ENCODE data around the gene MAP7.

The MAP7 gene

DNA sequence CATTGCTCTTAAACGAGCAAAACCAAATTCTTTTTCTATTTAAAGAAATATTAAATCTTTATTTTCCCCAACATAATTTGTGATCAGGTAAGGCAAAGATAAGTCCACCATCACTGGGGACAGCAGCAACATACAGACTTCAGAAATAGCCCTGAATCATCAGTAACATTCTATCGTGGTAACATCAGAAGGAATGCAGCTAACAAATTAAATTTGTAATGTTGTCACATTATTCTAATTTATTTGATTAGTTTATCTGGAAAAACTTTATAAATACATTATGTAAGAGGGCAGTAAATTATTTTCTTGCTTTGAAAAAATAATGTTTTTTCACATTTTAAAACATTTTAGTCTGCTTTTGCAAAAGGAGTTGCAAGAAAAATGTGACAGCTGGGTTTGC, 206.9 kb downstream of the MAP7 start:
- DNase-seq (ENCODE audit: low read depth): no peak
- no peak overlapping the region for H3K4me3 ChIP-seq (ENCODE audit: control insufficient read depth, low read depth, low read length)
- TF ChIP-seq, protein P1, sequence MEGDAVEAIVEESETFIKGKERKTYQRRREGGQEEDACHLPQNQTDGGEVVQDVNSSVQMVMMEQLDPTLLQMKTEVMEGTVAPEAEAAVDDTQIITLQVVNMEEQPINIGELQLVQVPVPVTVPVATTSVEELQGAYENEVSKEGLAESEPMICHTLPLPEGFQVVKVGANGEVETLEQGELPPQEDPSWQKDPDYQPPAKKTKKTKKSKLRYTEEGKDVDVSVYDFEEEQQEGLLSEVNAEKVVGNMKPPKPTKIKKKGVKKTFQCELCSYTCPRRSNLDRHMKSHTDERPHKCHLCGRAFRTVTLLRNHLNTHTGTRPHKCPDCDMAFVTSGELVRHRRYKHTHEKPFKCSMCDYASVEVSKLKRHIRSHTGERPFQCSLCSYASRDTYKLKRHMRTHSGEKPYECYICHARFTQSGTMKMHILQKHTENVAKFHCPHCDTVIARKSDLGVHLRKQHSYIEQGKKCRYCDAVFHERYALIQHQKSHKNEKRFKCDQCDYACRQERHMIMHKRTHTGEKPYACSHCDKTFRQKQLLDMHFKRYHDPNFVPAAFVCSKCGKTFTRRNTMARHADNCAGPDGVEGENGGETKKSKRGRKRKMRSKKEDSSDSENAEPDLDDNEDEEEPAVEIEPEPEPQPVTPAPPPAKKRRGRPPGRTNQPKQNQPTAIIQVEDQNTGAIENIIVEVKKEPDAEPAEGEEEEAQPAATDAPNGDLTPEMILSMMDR (IDR thresholded peaks at IDR 0.05; ENCODE audit: control insufficient read depth, insufficient read depth, low read depth, low read length, missing control alignments): no peak

DNA sequence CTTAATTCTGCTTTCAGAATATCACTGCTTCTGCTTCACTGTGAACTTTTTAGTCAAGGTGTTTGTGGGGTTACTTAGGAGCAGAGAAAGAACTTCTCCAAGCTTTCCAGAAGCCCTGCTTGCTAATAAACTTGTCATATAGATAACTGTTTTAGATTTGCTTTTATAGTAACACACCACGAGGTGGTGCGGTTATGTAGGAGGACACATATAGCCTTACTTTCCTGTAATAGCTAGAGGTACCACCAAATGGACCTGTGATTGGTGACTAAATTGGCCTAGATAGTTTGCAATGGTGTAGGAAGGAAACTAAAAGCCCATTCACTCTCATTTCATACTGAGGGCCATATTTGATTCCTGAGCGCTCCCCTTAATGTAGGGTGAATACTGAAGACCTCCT, 208.3 kb downstream of the MAP7 start:
- H3K4me3 ChIP-seq (ENCODE audit: control insufficient read depth, low read depth, low read length): no peak overlapping the region
- no peak for DNase-seq (ENCODE audit: low read depth)
- TF ChIP-seq, protein P1 (IDR thresholded peaks at IDR 0.05; ENCODE audit: control insufficient read depth, insufficient read depth, low read depth, low read length, missing control alignments): no peak

DNA sequence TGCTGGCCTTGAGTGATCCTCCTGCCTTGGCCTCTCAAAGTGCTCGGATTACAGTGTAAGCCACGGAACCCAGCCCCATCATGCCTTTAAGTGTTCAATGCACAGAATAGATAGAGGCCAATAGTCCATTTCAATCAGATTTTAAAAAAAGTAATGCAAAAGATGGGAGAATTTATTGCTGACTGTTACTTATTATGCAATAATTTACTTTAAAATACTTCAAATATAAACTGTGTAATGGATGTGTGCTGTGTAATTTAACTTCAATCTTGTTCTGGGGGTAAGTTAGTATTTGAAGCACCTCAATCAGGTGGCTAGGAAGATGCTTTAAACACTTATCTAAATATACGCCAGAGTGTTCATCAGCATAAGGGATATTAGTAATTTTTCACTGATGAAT, 208.9 kb downstream of the MAP7 start:
- H3K4me3 ChIP-seq (ENCODE audit: control insufficient read depth, low read depth, low read length): no peak overlapping the region
- TF ChIP-seq, protein P1 (IDR thresholded peaks at IDR 0.05; ENCODE audit: control insufficient read depth, insufficient read depth, low read depth, low read length, missing control alignments): no peak
- DNase-seq (ENCODE audit: low read depth): no peak

DNA sequence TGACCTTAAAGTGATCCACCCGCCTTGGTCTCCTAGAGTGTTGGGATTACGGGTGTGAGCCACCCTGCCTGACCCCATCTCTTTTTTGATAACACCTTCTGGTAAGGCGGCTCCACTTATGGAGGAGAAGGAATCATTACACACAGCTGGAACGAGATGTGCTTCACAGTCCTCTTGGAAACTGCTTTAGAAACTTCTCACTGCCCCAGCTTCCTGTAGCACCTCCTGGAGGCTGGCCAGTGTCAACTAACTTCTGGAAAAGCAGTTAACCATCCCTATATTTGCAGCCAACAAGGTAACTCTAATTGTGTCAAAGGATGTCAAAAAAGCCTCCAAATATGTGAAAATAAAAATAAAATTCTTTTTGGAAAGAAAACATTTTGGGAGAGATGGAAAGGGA, 211.7 kb downstream of the MAP7 start:
- H3K4me3 ChIP-seq (ENCODE audit: control insufficient read depth, low read depth, low read length): no peak overlapping the region
- TF ChIP-seq, protein P1 (IDR thresholded peaks at IDR 0.05; ENCODE audit: control insufficient read depth, insufficient read depth, low read depth, low read length, missing control alignments): no peak
- DNase-seq (ENCODE audit: low read depth): no peak

DNA sequence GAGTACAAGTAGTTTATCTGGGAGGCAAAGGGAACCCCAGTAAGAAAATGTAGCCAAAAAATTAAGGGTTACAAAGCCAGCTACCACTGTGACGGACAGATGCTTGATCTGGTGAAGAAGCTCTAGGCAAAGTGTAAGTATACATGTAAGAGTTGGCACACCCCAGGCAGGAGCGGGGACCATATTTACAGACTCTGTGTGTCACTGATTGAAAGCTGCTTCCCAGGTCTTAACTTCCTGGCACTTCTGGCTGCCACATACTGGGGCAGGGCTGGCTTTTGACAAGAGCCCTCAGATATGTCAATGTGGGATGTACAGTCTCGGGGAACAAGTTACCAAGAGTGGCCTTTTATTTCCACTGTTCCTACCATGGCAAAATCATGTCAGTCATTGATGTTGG, 212.6 kb downstream of the MAP7 start:
- TF ChIP-seq, protein P1 (IDR thresholded peaks at IDR 0.05; ENCODE audit: control insufficient read depth, insufficient read depth, low read depth, low read length, missing control alignments): no peak
- DNase-seq (ENCODE audit: low read depth): no peak
- no peak overlapping the region for H3K4me3 ChIP-seq (ENCODE audit: control insufficient read depth, low read depth, low read length)

DNA sequence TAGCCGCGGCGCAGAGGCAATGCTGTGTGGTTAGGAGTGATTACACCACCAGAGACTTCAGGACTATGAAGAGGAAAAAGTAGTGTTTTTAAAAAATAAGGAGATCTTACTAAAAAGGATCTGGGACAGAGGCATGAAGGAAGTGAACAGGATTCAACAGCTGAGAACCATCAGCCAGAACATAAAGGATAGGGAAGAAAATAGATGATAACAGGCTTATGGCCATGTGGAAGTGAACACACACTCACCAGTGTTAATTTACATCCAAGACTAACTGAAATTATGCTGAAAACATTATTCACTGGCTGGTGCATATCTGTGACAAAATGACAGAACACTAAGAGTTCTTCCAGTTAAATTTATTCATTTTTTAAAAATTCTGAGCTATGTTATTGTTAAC, 213.1 kb downstream of the MAP7 start:
- H3K4me3 ChIP-seq (ENCODE audit: control insufficient read depth, low read depth, low read length): no peak overlapping the region
- DNase-seq (ENCODE audit: low read depth): no peak
- TF ChIP-seq, protein P1 (IDR thresholded peaks at IDR 0.05; ENCODE audit: control insufficient read depth, insufficient read depth, low read depth, low read length, missing control alignments): no peak

DNA sequence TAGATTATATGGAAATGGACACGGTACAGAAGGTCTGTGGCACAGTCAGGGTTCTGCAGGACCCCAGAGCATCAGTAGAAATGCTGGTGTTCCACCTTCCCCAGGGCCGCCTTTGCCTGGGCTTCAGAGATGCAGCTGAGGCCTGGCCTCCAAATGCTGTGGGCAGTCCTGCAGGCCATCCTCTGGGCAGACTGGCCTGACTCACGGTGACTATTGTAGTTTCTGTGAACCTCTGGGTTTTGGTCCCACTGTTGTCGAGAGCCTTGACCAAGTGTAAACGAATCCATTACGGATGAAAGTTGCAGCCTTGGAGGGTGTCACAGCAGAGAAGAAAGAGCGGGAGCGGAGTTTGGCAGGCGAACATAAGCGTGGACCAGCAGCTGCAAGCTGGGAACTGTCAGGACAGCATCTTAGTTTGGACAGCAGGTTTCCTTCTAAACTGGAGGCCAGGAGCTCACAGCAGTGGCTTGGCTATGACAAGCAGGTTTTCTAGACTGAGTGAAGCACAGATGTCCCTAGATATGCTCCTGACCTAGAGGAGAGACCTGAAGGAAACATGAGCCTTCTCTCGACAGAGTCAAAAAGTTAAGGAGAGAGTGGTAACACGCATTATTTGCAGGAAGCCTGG, 214.4 kb downstream of the MAP7 start:
- DNase-seq (ENCODE audit: low read depth): no peak
- TF ChIP-seq, protein P1 (IDR thresholded peaks at IDR 0.05; ENCODE audit: control insufficient read depth, insufficient read depth, low read depth, low read length, missing control alignments): no peak
- H3K4me3 ChIP-seq (ENCODE audit: control insufficient read depth, low read depth, low read length): no peak overlapping the region

Measured in AG09309 (cell line).